ENCODE measurements around the gene FAM237B. TPM values are rescaled to one million over a fixed set of nuclear protein-coding genes. Genes with fewer than 3 reads are reported as not detected.
A peak's percentile ranks its signal among the peaks of the same experiment; 100 is the strongest.
"Not testable (repeated sequence)": the region's sequence is repeated elsewhere in the genome, so short reads cannot be mapped to it uniquely, and the experiment has no call there.

The FAM237B gene
- total RNA-seq (not detected), polyA plus RNA-seq (not detected)

- Mint-ChIP-seq H3K27me3 (peaks cover 29 to 65% of the 10 kb centered on the region in 2 donors), H3K4me1 (peaks cover 5 to 14% (median 12%) of the 10 kb centered on the region in 3 donors), H3K9me3 (no peaks in the 10 kb centered on the region), H3K36me3 (no peaks in the 10 kb centered on the region), H3K4me3 (peak within 1 kb of the TSS in 4 of 7 donors; percentile 2 to 29 (median 16)), H3K27ac (peak within 1 kb of the TSS in 1 of 8 donors; percentile 17)
- POLR2A ChIA-PET, result no interaction called here
- DNase-seq, result no peak
- no peak within 1 kb of the TSS for H3K27ac ChIP-seq (ENCODE audit: low read depth, low read length)
- H3K4me3 ChIP-seq (ENCODE audit: low read length), result no peak within 1 kb of the TSS
- CTCF ChIA-PET, result interaction anchor here (1.5 kb wide), 1 partner anchor 107 kb away, joined by 5 read pairs; no protein-coding TSS in a partner anchor
- no peaks in the 10 kb centered on the region for H3K9me3 ChIP-seq (ENCODE audit: low read length)
- H3K27me3 ChIP-seq (ENCODE audit: insufficient read depth, low read length, poor library complexity, severe bottlenecking), result peaks cover 28% of the 10 kb centered on the region
- no peaks in the 10 kb centered on the region for H3K36me3 ChIP-seq (ENCODE audit: insufficient read depth, low read length)
- H3K4me1 ChIP-seq (ENCODE audit: insufficient read depth, low read length), result no peaks in the 10 kb centered on the region
These were observed at the start of gene FAM237B for GRCh38 chr7:90320801-90321494. TSS of gene FAM237B (minus strand) at chr7:90321304. CDS start at chr7:90319748, 1,556 bp downstream.

- no peaks in the 10 kb centered on the region for H3K27me3 Mint-ChIP-seq
- no peak for DNase-seq
- Histone ChIP-seq H3K36me3 (ENCODE audit: insufficient read depth, low read length) (peaks cover 16% of the 10 kb centered on the region), H3K4me1 (ENCODE audit: insufficient read depth, low read length) (peaks cover 16% of the 10 kb centered on the region), H3K4me3 (ENCODE audit: low read length) (no peak overlapping the region), H3K27ac (ENCODE audit: low read depth, low read length) (no peak overlapping the region), H3K27me3 (ENCODE audit: insufficient read depth, low read length, poor library complexity, severe bottlenecking) (no peaks in the 10 kb centered on the region), H3K9me3 (ENCODE audit: low read length) (no peaks in the 10 kb centered on the region)
- H3K4me3 Mint-ChIP-seq, result no peak overlapping the region
- H3K36me3 Mint-ChIP-seq, result peaks cover 18 to 56% (median 31%) of the 10 kb centered on the region in 3 donors
- POLR2A ChIA-PET, result no interaction called here
- CTCF ChIA-PET, result no interaction called here
- H3K9me3 Mint-ChIP-seq, result peaks cover 0 to 1% (median 0%) of the 10 kb centered on the region in 5 donors
- H3K27ac Mint-ChIP-seq, result peak overlapping the region in 2 of 8 donors; percentile 8 to 59
- H3K4me1 Mint-ChIP-seq, result peaks cover 51 to 67% (median 63%) of the 10 kb centered on the region in 3 donors
These were observed 30.9 kb upstream of the FAM237B start for GRCh38 chr7:90351987-90352386.

- CTCF ChIA-PET; H3K27me3 Mint-ChIP-seq; H3K27ac ChIP-seq (ENCODE audit: low read depth, low read length); H3K9me3 ChIP-seq (ENCODE audit: low read length); H3K4me3 ChIP-seq (ENCODE audit: low read length); H3K36me3 ChIP-seq (ENCODE audit: insufficient read depth, low read length); H3K9me3 Mint-ChIP-seq; POLR2A ChIA-PET; DNase-seq; H3K27me3 ChIP-seq (ENCODE audit: insufficient read depth, low read length, poor library complexity, severe bottlenecking): not testable (repeated sequence)
- H3K4me1 ChIP-seq (ENCODE audit: insufficient read depth, low read length), result peaks cover 26% of the 10 kb centered on the region
- Mint-ChIP-seq H3K27ac (peak overlapping the region in 2 of 8 donors; percentile 17 to 56), H3K36me3 (peaks cover 4 to 47% (median 18%) of the 10 kb centered on the region in 3 donors), H3K4me3 (peak overlapping the region in 1 of 7 donors; percentile 52), H3K4me1 (peaks cover 59 to 81% (median 76%) of the 10 kb centered on the region in 3 donors)
These were observed 28.9 kb upstream of the FAM237B start for GRCh38 chr7:90350032-90350431.

- no peak for DNase-seq
- peaks cover 4 to 41% (median 16%) of the 10 kb centered on the region in 3 donors for H3K36me3 Mint-ChIP-seq
- H3K36me3 ChIP-seq (ENCODE audit: insufficient read depth, low read length), result peaks cover under 1% of the 10 kb centered on the region
- CTCF ChIA-PET, result no interaction called here
- H3K27ac Mint-ChIP-seq, result peak overlapping the region in 7 of 8 donors; percentile 2 to 96 (median 47)
- POLR2A ChIA-PET, result no interaction called here
- H3K4me1 ChIP-seq (ENCODE audit: insufficient read depth, low read length), result peaks cover 27% of the 10 kb centered on the region
- H3K27ac ChIP-seq (ENCODE audit: low read depth, low read length), result no peak overlapping the region
- H3K9me3 Mint-ChIP-seq, result no peaks in the 10 kb centered on the region
- no peaks in the 10 kb centered on the region for H3K27me3 ChIP-seq (ENCODE audit: insufficient read depth, low read length, poor library complexity, severe bottlenecking)
- H3K4me3 ChIP-seq (ENCODE audit: low read length), result no peak overlapping the region
- H3K4me3 Mint-ChIP-seq, result peak overlapping the region in 1 of 7 donors; percentile 94
- peaks cover 0 to 2% of the 10 kb centered on the region in 2 donors for H3K27me3 Mint-ChIP-seq
- H3K9me3 ChIP-seq (ENCODE audit: low read length), result no peaks in the 10 kb centered on the region
- peaks cover 61 to 83% (median 78%) of the 10 kb centered on the region in 3 donors for H3K4me1 Mint-ChIP-seq
These were observed 28.2 kb upstream of the FAM237B start for GRCh38 chr7:90349305-90349704.

- H3K4me3 ChIP-seq (ENCODE audit: low read length), result peak overlapping the region; percentile 92
- H3K9me3 ChIP-seq (ENCODE audit: low read length), result no peaks in the 10 kb centered on the region
- no peaks in the 10 kb centered on the region for H3K27me3 ChIP-seq (ENCODE audit: insufficient read depth, low read length, poor library complexity, severe bottlenecking)
- POLR2A ChIA-PET, result interaction anchor here (0.7 kb wide), 1 partner anchor 129 kb away, joined by 4 read pairs; no protein-coding TSS in a partner anchor
- Mint-ChIP-seq H3K27me3 (peaks cover 0 to 2% of the 10 kb centered on the region in 2 donors), H3K4me1 (peaks cover 53 to 74% (median 71%) of the 10 kb centered on the region in 3 donors), H3K9me3 (no peaks in the 10 kb centered on the region), H3K36me3 (peaks cover 4 to 30% (median 8%) of the 10 kb centered on the region in 3 donors), H3K27ac (peak overlapping the region; percentile 40 to 99 (median 98)), H3K4me3 (peak overlapping the region; percentile 94 to 99 (median 99))
- H3K4me1 ChIP-seq (ENCODE audit: insufficient read depth, low read length), result peaks cover 27% of the 10 kb centered on the region
- CTCF ChIA-PET, result no interaction called here
- no peak overlapping the region for H3K27ac ChIP-seq (ENCODE audit: low read depth, low read length)
- DNase-seq, result no peak
- no peaks in the 10 kb centered on the region for H3K36me3 ChIP-seq (ENCODE audit: insufficient read depth, low read length)
These were observed 26.7 kb upstream of the FAM237B start for GRCh38 chr7:90347759-90348158.

DNA sequence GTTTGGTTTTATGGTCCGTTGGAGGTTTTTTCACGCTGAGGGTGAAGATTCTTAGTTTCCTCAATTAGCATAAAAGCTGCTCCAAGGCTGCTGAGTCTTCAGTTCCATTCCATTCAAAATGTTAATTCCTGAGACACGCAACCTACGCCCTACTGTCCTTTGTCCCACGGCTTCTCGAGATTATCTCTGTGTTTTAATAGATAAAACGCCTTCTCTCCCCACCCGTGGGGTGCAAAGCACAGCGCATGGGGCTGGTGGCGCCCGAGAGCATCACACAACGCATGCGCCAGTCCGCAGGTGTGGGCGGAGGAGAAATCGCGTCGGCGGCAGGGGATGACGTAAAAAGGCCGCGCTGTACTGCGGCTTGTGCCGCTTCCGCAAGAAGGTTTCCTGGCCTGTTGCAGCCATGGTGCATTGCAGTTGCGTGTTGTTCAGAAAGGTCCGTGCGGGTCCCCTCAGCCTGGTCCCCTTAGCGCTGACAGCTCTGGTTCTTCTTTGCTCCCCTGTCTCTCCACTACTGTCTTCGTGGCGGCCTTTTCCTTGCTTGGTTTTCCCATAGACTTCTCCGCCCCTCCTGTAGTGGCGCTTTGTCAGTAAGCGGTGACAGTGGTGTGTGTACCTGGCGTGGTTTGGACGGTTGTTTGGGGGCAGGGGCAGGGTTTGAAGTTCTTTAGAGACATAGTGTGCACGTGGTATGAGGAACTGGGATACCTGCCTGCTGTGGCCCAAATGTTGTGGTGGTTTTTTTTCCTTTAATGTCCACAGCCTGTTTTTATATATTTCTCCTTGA, 25.4 kb upstream of the FAM237B start, which contains the start of gene GTPBP10:
Gene GTPBP10, plus strand, starts transcription at position 381 of the 790 bp plus-strand sequence. Its CDS starts 26 bp downstream, at position 407.
- no peaks in the 10 kb centered on the region for H3K9me3 ChIP-seq (ENCODE audit: low read length)
- Mint-ChIP-seq H3K9me3 (no peaks in the 10 kb centered on the region), H3K27ac (peak within 1 kb of the TSS; percentile 96 to 100 (median 99)), H3K27me3 (peaks cover 0 to 2% of the 10 kb centered on the region in 2 donors), H3K4me1 (peaks cover 43 to 63% (median 61%) of the 10 kb centered on the region in 3 donors), H3K36me3 (peaks cover 2 to 20% (median 4%) of the 10 kb centered on the region in 3 donors), H3K4me3 (peak within 1 kb of the TSS; percentile 94 to 99 (median 99))
- H3K27ac ChIP-seq (ENCODE audit: low read depth, low read length), result peak within 1 kb of the TSS; percentile 96
- no peaks in the 10 kb centered on the region for H3K36me3 ChIP-seq (ENCODE audit: insufficient read depth, low read length)
- H3K4me1 ChIP-seq (ENCODE audit: insufficient read depth, low read length), result peaks cover 27% of the 10 kb centered on the region
- ChIA-PET CTCF (interaction anchor here (0.7 to 1.4 kb wide), 5 partner anchors 57 to 193 kb away, joined by 3 to 4 read pairs (median 3); partner anchors contain the start of genes CLDN12 and STEAP1), POLR2A (interaction anchor here (0.7 kb wide), 1 partner anchor 56 kb away, joined by 3 read pairs; the partner anchor contains the start of gene CLDN12)
- no peaks in the 10 kb centered on the region for H3K27me3 ChIP-seq (ENCODE audit: insufficient read depth, low read length, poor library complexity, severe bottlenecking)
- DNase-seq, result peak; percentile 90 to 96 (median 94)
- H3K4me3 ChIP-seq (ENCODE audit: low read length), result peak within 1 kb of the TSS; percentile 92

- Histone ChIP-seq H3K27me3 (ENCODE audit: insufficient read depth, low read length, poor library complexity, severe bottlenecking) (no peaks in the 10 kb centered on the region), H3K27ac (ENCODE audit: low read depth, low read length) (peak overlapping the region; percentile 96), H3K9me3 (ENCODE audit: low read length) (no peaks in the 10 kb centered on the region), H3K4me3 (ENCODE audit: low read length) (peak overlapping the region; percentile 92), H3K36me3 (ENCODE audit: insufficient read depth, low read length) (no peaks in the 10 kb centered on the region), H3K4me1 (ENCODE audit: insufficient read depth, low read length) (peaks cover 27% of the 10 kb centered on the region)
- H3K36me3 Mint-ChIP-seq, result peaks cover 2 to 19% (median 4%) of the 10 kb centered on the region in 3 donors
- ChIA-PET CTCF (interaction anchor here (0.7 to 1.4 kb wide), 6 partner anchors 13 to 192 kb away, joined by 3 to 4 read pairs (median 3); partner anchors contain the start of genes CLDN12 and STEAP1), POLR2A (interaction anchor here (0.7 kb wide), 2 partner anchors 57 to 58 kb away, joined by 3 to 4 read pairs; partner anchors contain the start of gene CLDN12)
- H3K27me3 Mint-ChIP-seq, result peaks cover 0 to 2% of the 10 kb centered on the region in 2 donors
- H3K9me3 Mint-ChIP-seq, result no peaks in the 10 kb centered on the region
- peak overlapping the region; percentile 94 to 99 (median 99) for H3K4me3 Mint-ChIP-seq
- H3K27ac Mint-ChIP-seq, result peak overlapping the region; percentile 96 to 100 (median 99)
- peaks cover 41 to 60% (median 58%) of the 10 kb centered on the region in 3 donors for H3K4me1 Mint-ChIP-seq
- DNase-seq, result peak in 2 of 5 donors; percentile 0 to 5
These were observed 24.7 kb upstream of the FAM237B start for GRCh38 chr7:90345595-90346335.

Measured in CD8-positive, alpha-beta memory T cell (primary cell).